Colonic mucosa (tissue), 4 donors: ENCODE results near the gene DARS1. TPM values are rescaled to one million over a fixed set of nuclear protein-coding genes. Genes with fewer than 3 reads are reported as not detected.

Experiments used
- DNase-seq: peaks from one replicate; pipeline ENCODE4 v3.0.0-alpha.2; 2020
- H3K27ac ChIP-seq: fragments of 200-600 bp; one replicate; pipeline ENCODE4 v1.8.0; 2021
- H3K27me3 ChIP-seq: fragments of 200-600 bp; one replicate; pipeline ENCODE4 v1.8.0; 2021
- H3K36me3 ChIP-seq: fragments of 200-600 bp; one replicate; pipeline ENCODE4 v1.8.0; 2021
- H3K4me1 ChIP-seq: fragments of 200-600 bp; one replicate; pipeline ENCODE4 v1.8.0; 2021; ENCODE audit warnings: mild to moderate bottlenecking
- H3K4me3 ChIP-seq: fragments of 200-600 bp; one replicate; pipeline ENCODE4 v1.8.0; 2021
- H3K9ac ChIP-seq, 2 donors: one replicate each; pipeline ENCODE4 v1.7.0; 2013; ENCODE audit warnings: control low read depth in 2 of 2, low read depth in 2 of 2, low read length in 2 of 2
- H3K9me3 ChIP-seq: fragments of 200-600 bp; one replicate; pipeline ENCODE4 v1.8.0; 2021
- intact Hi-C: fragments of 100-400 bp; cut with DNase I; formaldehyde crosslinking; loops from one replicate; pipeline ENCODE4 v1.14.1; 2022
- total RNA-seq, 2 donors: library from RNA; stranded (reverse); fragmentation: NEBNext Ultra II Directional in 1 of 2; extraction: Animal tissue kit (Norgen Biotek cat#: 25700) in 1 of 2; gene quantifications; one replicate each; pipeline ENCODE4 v1.2.1, GENCODE V29; 2021
- TF ChIP-seq, protein P1 (sequence below): fragments of 200-600 bp; IDR thresholded peaks from one replicate; pipeline ENCODE4 v1.8.0; 2022; ENCODE audit warnings: antibody characterized with exemption, mild to moderate bottlenecking
- donor health status: healthy.
- donor health status: DM: no; HTN: no; CAD: no.
- donor health status: DM: no; HTN: no; CAD: no.

The DARS1 gene
- total RNA-seq, 2 donors from 2014 or later, result 52.4 to 80.7 TPM

DNA sequence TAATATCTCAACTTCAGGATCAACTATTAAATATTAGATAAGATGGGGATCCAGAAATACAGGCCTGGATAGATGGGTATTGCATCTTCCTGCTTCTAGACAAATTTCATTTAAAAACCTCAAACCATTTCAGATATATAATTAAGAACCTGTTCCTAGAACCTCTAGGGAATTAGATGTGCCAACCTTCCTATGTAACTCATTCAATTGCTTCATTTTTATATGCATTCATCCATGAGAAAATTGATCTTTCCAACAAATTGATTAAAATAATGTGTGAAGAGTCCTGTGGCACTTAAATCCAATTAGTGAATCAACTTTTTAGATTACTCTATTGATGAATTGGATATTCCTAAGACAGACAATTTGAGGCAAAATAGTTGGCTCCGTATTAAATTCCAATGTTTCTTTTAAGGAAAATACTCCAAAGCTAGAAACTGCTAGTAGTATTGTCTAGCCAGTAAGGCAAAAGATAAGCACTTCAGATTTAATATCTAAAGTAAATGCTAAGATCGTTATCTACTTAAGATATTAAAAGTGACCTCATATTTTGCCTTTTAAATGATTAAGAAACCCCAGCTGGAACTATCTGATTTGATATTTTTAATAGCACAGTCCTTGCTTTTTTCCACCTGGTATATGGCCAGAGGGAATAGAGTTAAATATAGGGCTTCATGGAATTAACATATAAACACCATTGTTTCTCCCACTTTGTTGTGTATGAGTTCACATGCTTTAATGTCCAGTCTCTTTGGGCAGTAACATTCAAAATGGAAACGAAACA lies 35.8 kb downstream of the DARS1 start:
- intact Hi-C loops, result no loop called here
- Histone ChIP-seq H3K9ac (no peak overlapping the region), H3K36me3 (no peaks in the 10 kb centered on the region), H3K27ac (no peak overlapping the region), H3K4me3 (no peak overlapping the region), H3K27me3 (no peaks in the 10 kb centered on the region), H3K4me1 (no peaks in the 10 kb centered on the region), H3K9me3 (no peaks in the 10 kb centered on the region)
- no peak for DNase-seq
- TF ChIP-seq, protein P1, sequence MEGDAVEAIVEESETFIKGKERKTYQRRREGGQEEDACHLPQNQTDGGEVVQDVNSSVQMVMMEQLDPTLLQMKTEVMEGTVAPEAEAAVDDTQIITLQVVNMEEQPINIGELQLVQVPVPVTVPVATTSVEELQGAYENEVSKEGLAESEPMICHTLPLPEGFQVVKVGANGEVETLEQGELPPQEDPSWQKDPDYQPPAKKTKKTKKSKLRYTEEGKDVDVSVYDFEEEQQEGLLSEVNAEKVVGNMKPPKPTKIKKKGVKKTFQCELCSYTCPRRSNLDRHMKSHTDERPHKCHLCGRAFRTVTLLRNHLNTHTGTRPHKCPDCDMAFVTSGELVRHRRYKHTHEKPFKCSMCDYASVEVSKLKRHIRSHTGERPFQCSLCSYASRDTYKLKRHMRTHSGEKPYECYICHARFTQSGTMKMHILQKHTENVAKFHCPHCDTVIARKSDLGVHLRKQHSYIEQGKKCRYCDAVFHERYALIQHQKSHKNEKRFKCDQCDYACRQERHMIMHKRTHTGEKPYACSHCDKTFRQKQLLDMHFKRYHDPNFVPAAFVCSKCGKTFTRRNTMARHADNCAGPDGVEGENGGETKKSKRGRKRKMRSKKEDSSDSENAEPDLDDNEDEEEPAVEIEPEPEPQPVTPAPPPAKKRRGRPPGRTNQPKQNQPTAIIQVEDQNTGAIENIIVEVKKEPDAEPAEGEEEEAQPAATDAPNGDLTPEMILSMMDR, result no peak

DNA sequence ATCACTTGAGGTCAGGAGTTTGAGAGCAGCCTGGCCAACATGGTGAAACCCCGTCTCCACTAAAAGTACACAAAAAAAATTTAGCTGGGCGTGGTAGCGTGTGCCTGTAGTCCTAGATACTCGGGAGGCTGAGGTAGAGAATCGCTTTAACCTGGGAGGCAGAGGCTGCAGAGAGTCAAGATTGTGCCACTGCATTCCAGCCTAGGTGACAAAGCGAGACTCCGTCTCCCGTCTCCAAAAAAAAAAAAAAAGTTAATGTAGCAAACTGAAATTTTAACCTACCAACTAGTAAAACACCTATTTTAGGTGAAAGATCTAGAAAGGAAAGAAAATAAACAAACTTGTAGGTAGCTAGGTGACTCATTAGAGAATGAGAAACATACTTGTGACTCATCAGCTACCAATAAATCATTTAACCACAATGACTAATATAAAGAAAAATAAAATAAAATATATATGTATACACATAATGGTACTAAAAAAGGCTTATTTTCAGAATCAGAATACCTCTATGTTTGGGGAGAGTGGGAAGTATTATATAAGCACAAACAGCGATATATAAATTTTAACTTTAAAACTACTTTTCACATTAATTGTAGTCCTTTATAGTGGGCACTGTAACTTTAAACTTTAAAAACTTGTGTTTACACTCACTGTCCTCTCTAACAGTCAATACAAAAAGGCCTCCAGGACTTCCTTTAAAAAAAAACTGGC lies 36.6 kb downstream of the DARS1 start:
- Histone ChIP-seq H3K36me3 (no peaks in the 10 kb centered on the region), H3K27ac (no peak overlapping the region), H3K9me3 (no peaks in the 10 kb centered on the region), H3K4me1 (no peaks in the 10 kb centered on the region), H3K9ac (no peak overlapping the region), H3K27me3 (no peaks in the 10 kb centered on the region), H3K4me3 (no peak overlapping the region)
- DNase-seq, result no peak
- intact Hi-C loops, result no loop called here
- TF ChIP-seq, protein P1, result no peak

DNA sequence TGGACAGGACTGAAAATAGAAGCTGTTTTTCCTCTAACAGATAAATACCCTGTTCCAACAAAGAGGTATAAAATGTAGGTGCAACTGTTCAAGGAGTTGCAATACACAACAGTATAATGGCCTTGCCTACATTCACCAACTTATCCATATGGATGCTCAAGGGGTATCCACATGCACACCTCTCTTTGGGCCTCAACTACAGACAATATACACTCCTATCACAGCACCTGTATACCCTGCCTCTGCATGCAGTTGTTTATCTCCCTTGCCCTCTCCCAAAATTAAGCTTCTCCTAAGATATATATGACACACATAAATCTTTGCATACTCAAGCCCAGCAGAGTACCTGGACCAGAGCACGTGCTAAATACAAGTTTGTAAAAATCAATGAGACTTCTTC lies 37.3 kb downstream of the DARS1 start:
- Histone ChIP-seq H3K4me3 (no peak overlapping the region), H3K9ac (no peak overlapping the region)

DNA sequence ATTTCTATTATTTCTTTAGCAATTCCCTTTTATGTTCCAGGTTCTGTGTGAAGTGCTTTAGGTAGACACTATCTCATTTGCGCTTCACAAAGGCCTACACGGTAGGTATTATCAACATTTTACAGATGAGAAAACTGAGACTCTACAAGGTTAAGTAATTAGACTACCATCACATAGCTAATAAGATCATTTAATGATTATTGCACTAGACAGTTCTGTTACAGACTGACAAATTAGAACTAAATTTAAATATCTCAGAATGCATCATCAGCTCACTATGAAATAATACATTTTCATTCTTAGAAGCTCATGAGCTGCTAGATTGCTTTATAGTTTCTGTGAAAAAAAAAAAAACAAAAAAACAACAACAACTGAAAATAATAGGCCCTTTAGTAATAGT lies 37.9 kb downstream of the DARS1 start:
- intact Hi-C loops, result no loop called here
- Histone ChIP-seq H3K36me3 (no peaks in the 10 kb centered on the region), H3K27ac (no peak overlapping the region)

More for the DNA sequence above, 37.3 kb downstream of the DARS1 start:
- TF ChIP-seq, protein P1, result no peak
- no peaks in the 10 kb centered on the region for H3K9me3 ChIP-seq
- H3K27me3 ChIP-seq, result no peaks in the 10 kb centered on the region
- no peaks in the 10 kb centered on the region for H3K4me1 ChIP-seq
- DNase-seq, result no peak
- no peak overlapping the region for H3K27ac ChIP-seq
- no peaks in the 10 kb centered on the region for H3K36me3 ChIP-seq
- intact Hi-C loops, result no loop called here

DNA sequence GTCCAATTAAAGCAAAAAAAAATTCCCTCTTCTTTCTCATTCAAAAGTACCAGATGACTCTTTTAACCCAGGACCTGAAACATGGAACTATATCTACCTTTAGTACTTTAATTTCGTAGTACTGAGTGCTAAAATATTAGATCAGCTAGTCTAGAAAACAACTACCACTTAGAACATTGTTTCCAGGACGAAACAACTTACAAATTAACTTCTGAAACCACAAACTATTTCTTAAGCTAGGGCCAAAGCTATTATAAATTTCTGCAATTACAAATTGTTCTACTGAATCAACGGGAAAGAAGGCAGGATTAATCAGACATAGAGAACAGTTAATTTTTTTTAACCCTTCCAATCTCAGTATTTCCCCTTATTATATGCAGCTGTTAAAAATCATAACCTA lies 39.9 kb downstream of the DARS1 start:
- no peak overlapping the region for H3K4me3 ChIP-seq
- intact Hi-C loops, result no loop called here
- no peaks in the 10 kb centered on the region for H3K4me1 ChIP-seq
- H3K27me3 ChIP-seq, result no peaks in the 10 kb centered on the region
- H3K9me3 ChIP-seq, result no peaks in the 10 kb centered on the region
- no peak overlapping the region for H3K27ac ChIP-seq
- TF ChIP-seq, protein P1, result no peak
- H3K9ac ChIP-seq, result no peak overlapping the region
- no peaks in the 10 kb centered on the region for H3K36me3 ChIP-seq
- no peak for DNase-seq

More for the DNA sequence above, 37.9 kb downstream of the DARS1 start:
- Histone ChIP-seq H3K4me1 (no peaks in the 10 kb centered on the region), H3K9me3 (no peaks in the 10 kb centered on the region), H3K9ac (no peak overlapping the region), H3K27me3 (no peaks in the 10 kb centered on the region), H3K4me3 (no peak overlapping the region)
- TF ChIP-seq, protein P1, result no peak
- DNase-seq, result no peak
